Testis (tissue), 2 donors: ENCODE results near the gene RPS6KA4.

ENCODE experiments used
- CTCF ChIP-seq, 3 experiments: fragments of 450-650 bp in 2 of 3; fragments of 200-600 bp in 1 of 3; sonication (generic) in 1 of 3; IDR thresholded peaks; one replicate each; pipeline ENCODE4 v1.5.1; 2016 to 2019; ENCODE audit warnings: antibody characterized with exemption in 3 of 3, mild to moderate bottlenecking in 2 of 3, moderate library complexity in 1 of 3
- POLR2A ChIP-seq: fragments of 450-650 bp; IDR thresholded peaks from one replicate; pipeline ENCODE4 v1.6.1; 2017; ENCODE audit warnings: antibody characterized with exemption, mild to moderate bottlenecking, moderate library complexity

GRCh38 chr11:64388894-64389293 lies 29.9 kb downstream of the RPS6KA4 start:
- TF ChIP-seq CTCF (IDR thresholded peaks at IDR 0.05) (no peak), POLR2A (no peak)
